HCT116 (cell line): ENCODE results near the gene GPRIN1.

Source experiments
- EZH2 ChIP-seq: fragments of 200-600 bp; sonication (generic); IDR thresholded peaks from 2 replicates; pipeline ENCODE4 v1.6.1; 2017; ENCODE audit warnings: antibody characterized with exemption, mixed run types
- ZFX ChIP-seq: fragments of 450-650 bp; IDR thresholded peaks from 2 replicates; pipeline ENCODE4 v1.6.1; 2017
- ZNF274 ChIP-seq: fragments of 200-500 bp; sonication (Bioruptor generic); IDR thresholded peaks from 2 replicates; pipeline ENCODE4 v1.6.1; 2014; ENCODE audit warnings: mild to moderate bottlenecking, low read depth, low read length, inconsistent platforms

- TF ChIP-seq ZNF274 (no peak), EZH2 (no peak), ZFX (no peak)
Measured at GRCh38 chr5:176658007-176658599, 48.1 kb upstream of the GPRIN1 start.
